ENCODE results near the gene PRICKLE3.

Gene PRICKLE3

GRCh38 chrX:49209434-49210251 is 23.5 kb upstream of the PRICKLE3 start:
- DNase-seq (ENCODE audit: low read depth), result no peak
- TF ChIP-seq, protein P1, sequence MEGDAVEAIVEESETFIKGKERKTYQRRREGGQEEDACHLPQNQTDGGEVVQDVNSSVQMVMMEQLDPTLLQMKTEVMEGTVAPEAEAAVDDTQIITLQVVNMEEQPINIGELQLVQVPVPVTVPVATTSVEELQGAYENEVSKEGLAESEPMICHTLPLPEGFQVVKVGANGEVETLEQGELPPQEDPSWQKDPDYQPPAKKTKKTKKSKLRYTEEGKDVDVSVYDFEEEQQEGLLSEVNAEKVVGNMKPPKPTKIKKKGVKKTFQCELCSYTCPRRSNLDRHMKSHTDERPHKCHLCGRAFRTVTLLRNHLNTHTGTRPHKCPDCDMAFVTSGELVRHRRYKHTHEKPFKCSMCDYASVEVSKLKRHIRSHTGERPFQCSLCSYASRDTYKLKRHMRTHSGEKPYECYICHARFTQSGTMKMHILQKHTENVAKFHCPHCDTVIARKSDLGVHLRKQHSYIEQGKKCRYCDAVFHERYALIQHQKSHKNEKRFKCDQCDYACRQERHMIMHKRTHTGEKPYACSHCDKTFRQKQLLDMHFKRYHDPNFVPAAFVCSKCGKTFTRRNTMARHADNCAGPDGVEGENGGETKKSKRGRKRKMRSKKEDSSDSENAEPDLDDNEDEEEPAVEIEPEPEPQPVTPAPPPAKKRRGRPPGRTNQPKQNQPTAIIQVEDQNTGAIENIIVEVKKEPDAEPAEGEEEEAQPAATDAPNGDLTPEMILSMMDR (IDR thresholded peaks at IDR 0.05; ENCODE audit: insufficient read depth, low read depth, low read length, missing control alignments), result no peak
- H3K4me3 ChIP-seq (ENCODE audit: low read depth, low read length), result no peak overlapping the region

DNA sequence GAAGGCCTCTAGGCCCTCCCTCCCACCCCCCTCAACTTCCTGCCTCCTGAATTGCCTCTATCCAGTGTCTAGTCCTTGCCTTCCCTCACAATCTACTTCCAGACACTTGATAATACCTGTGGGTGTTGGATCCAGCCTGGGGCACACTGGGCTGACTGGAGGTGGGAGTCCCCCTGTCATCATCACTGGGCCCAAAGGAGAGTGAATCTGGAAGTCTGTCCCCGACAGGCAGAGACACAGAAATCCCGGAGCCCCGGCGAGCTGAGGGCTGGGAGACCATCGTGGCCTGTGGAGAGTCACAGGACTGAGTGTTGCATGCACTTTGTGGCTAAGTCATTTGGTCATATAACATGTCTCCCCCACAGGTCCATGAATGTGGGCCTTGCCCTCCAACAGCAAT is 22.2 kb upstream of the PRICKLE3 start:
- TF ChIP-seq, protein P1 (IDR thresholded peaks at IDR 0.05; ENCODE audit: insufficient read depth, low read depth, low read length, missing control alignments), result no peak
- no peak overlapping the region for H3K4me3 ChIP-seq (ENCODE audit: low read depth, low read length)
- no peak for DNase-seq (ENCODE audit: low read depth)

DNA sequence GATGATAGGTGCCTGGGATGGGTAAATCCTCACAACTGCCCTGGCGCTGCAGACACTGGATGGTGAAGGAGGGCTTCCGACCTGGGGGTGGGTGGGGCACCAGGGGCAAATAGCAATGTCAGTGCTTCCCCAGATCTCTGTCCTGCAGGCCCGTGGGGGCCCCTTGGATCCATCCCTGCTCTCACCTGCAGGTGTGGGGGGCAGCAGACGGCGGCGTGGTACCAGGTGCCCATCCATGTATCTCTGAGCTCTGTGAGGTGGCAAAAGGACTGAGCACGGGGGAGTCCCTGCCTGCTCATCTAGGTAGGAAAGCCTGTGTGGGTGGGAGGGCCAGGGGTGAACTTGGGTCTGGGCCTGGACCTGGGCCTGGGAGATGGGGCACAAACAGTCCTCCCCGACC is 20.4 kb upstream of the PRICKLE3 start:
- DNase-seq (ENCODE audit: low read depth), result no peak
- H3K4me3 ChIP-seq (ENCODE audit: low read depth, low read length), result no peak overlapping the region
- TF ChIP-seq, protein P1 (IDR thresholded peaks at IDR 0.05; ENCODE audit: insufficient read depth, low read depth, low read length, missing control alignments), result no peak

- TF ChIP-seq, protein P1 (IDR thresholded peaks at IDR 0.05; ENCODE audit: insufficient read depth, low read depth, low read length, missing control alignments), result no peak
- H3K4me3 ChIP-seq (ENCODE audit: low read depth, low read length), result no peak overlapping the region
- DNase-seq (ENCODE audit: low read depth), result no peak
Measured at GRCh38 chrX:49205443-49205842, 19.3 kb upstream of the PRICKLE3 start.

GRCh38 chrX:49204709-49205108 is 18.5 kb upstream of the PRICKLE3 start:
- TF ChIP-seq, protein P1 (IDR thresholded peaks at IDR 0.05; ENCODE audit: insufficient read depth, low read depth, low read length, missing control alignments), result no peak
- H3K4me3 ChIP-seq (ENCODE audit: low read depth, low read length), result no peak overlapping the region
- DNase-seq (ENCODE audit: low read depth), result no peak

GRCh38 chrX:49204017-49204416 is 17.8 kb upstream of the PRICKLE3 start:
- TF ChIP-seq, protein P1 (IDR thresholded peaks at IDR 0.05; ENCODE audit: insufficient read depth, low read depth, low read length, missing control alignments), result no peak
- no peak for DNase-seq (ENCODE audit: low read depth)

DNA sequence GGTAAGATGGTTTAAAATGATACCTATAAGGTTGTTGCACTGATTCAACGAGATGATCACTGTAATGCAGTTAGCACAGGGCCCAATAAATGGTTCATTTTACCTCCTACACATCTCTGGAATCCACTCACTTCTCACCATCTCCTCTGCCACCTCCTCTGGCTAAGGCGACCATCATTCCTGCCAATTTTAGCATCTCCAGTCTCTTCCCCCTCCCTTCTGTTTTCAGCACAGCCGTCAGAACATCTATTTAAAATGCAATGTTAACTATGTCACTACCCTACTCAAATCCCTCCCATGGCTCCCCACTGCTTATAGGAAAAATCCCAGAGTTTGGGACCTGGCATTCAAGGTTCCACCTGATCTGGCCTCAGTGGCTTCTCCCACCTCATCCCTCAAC is 17.4 kb upstream of the PRICKLE3 start:
- no peak for DNase-seq (ENCODE audit: low read depth)
- TF ChIP-seq, protein P1 (IDR thresholded peaks at IDR 0.05; ENCODE audit: insufficient read depth, low read depth, low read length, missing control alignments), result no peak
- H3K4me3 ChIP-seq (ENCODE audit: low read depth, low read length), result no peak overlapping the region

More at GRCh38 chrX:49204017-49204416, 17.8 kb upstream of the PRICKLE3 start:
- no peak overlapping the region for H3K4me3 ChIP-seq (ENCODE audit: low read depth, low read length)
